Measurements from ENCODE around the gene UQCC2. TPM values are rescaled to one million over a fixed set of nuclear protein-coding genes. Genes with fewer than 3 reads are reported as not detected.

The UQCC2 gene
- polyA plus RNA-seq, 2 donors: 56.1 to 93.7 TPM

GRCh38 chr6:33737267-33738026 lies 25.9 kb upstream of the UQCC2 start:
- H3K36me3 ChIP-seq (ENCODE audit: control insufficient read depth in 2 of 2, insufficient read depth in 2 of 2, low read length in 1 of 2): no peaks in the 10 kb centered on the region
- 79 to 81% methylated on average over 15 of the region's 15 CpGs for WGBS, 2 donors
- no peak overlapping the region for H3K4me3 ChIP-seq (ENCODE audit: low read depth in 1 of 2, low read length in 2 of 2)
- no peaks in the 10 kb centered on the region for H3K9me3 ChIP-seq (ENCODE audit: control insufficient read depth in 2 of 2, insufficient read depth in 1 of 2, low read depth in 1 of 2, low read length in 1 of 2)
- H3K27me3 ChIP-seq (ENCODE audit: control insufficient read depth in 1 of 2, insufficient read depth in 2 of 2, low read length in 2 of 2): no peaks in the 10 kb centered on the region
- H3K27ac ChIP-seq (ENCODE audit: low read depth in 2 of 2, low read length in 1 of 2): no peak overlapping the region
- H3K4me1 ChIP-seq (ENCODE audit: control insufficient read depth in 2 of 2, insufficient read depth in 2 of 2, low read length in 1 of 2): no peaks in the 10 kb centered on the region

GRCh38 chr6:33735216-33735615 lies 23.7 kb upstream of the UQCC2 start:
- Histone ChIP-seq H3K9me3 (ENCODE audit: control insufficient read depth in 2 of 2, insufficient read depth in 1 of 2, low read depth in 1 of 2, low read length in 1 of 2) (no peaks in the 10 kb centered on the region), H3K27ac (ENCODE audit: low read depth in 2 of 2, low read length in 1 of 2) (no peak overlapping the region), H3K4me1 (ENCODE audit: control insufficient read depth in 2 of 2, insufficient read depth in 2 of 2, low read length in 1 of 2) (peaks cover 0 to 5% of the 10 kb centered on the region in 2 donors), H3K27me3 (ENCODE audit: control insufficient read depth in 1 of 2, insufficient read depth in 2 of 2, low read length in 2 of 2) (no peaks in the 10 kb centered on the region), H3K4me3 (ENCODE audit: low read depth in 1 of 2, low read length in 2 of 2) (no peak overlapping the region), H3K36me3 (ENCODE audit: control insufficient read depth in 2 of 2, insufficient read depth in 2 of 2, low read length in 1 of 2) (no peaks in the 10 kb centered on the region)
- 82 to 87% methylated on average over 18 of the region's 18 CpGs for WGBS, 2 donors

- Histone ChIP-seq H3K27me3 (ENCODE audit: control insufficient read depth in 1 of 2, insufficient read depth in 2 of 2, low read length in 2 of 2) (no peaks in the 10 kb centered on the region), H3K36me3 (ENCODE audit: control insufficient read depth in 2 of 2, insufficient read depth in 2 of 2, low read length in 1 of 2) (no peaks in the 10 kb centered on the region), H3K4me3 (ENCODE audit: low read depth in 1 of 2, low read length in 2 of 2) (no peak overlapping the region), H3K27ac (ENCODE audit: low read depth in 2 of 2, low read length in 1 of 2) (no peak overlapping the region), H3K9me3 (ENCODE audit: control insufficient read depth in 2 of 2, insufficient read depth in 1 of 2, low read depth in 1 of 2, low read length in 1 of 2) (no peaks in the 10 kb centered on the region), H3K4me1 (ENCODE audit: control insufficient read depth in 2 of 2, insufficient read depth in 2 of 2, low read length in 1 of 2) (peaks cover 0 to 5% of the 10 kb centered on the region in 2 donors)
- 92 to 96% methylated on average over 8 of the region's 8 CpGs for WGBS, 2 donors
Observed at GRCh38 chr6:33733709-33734007, 22.2 kb upstream of the UQCC2 start.

GRCh38 chr6:33732817-33733708 lies 21.6 kb upstream of the UQCC2 start:
- Histone ChIP-seq H3K4me1 (ENCODE audit: control insufficient read depth in 2 of 2, insufficient read depth in 2 of 2, low read length in 1 of 2) (peaks cover 0 to 5% of the 10 kb centered on the region in 2 donors), H3K27ac (ENCODE audit: low read depth in 2 of 2, low read length in 1 of 2) (peak overlapping the region in 1 of 2 donors; percentile 17), H3K4me3 (ENCODE audit: low read depth in 1 of 2, low read length in 2 of 2) (no peak overlapping the region), H3K9me3 (ENCODE audit: control insufficient read depth in 2 of 2, insufficient read depth in 1 of 2, low read depth in 1 of 2, low read length in 1 of 2) (no peaks in the 10 kb centered on the region), H3K36me3 (ENCODE audit: control insufficient read depth in 2 of 2, insufficient read depth in 2 of 2, low read length in 1 of 2) (no peaks in the 10 kb centered on the region), H3K27me3 (ENCODE audit: control insufficient read depth in 1 of 2, insufficient read depth in 2 of 2, low read length in 2 of 2) (no peaks in the 10 kb centered on the region)
- WGBS, 2 donors: 84 to 85% methylated on average over 13 of the region's 13 CpGs

GRCh38 chr6:33732385-33732784 lies 20.9 kb upstream of the UQCC2 start:
- Histone ChIP-seq H3K4me3 (ENCODE audit: low read depth in 1 of 2, low read length in 2 of 2) (no peak overlapping the region), H3K27ac (ENCODE audit: low read depth in 2 of 2, low read length in 1 of 2) (peak overlapping the region in 1 of 2 donors; percentile 17), H3K4me1 (ENCODE audit: control insufficient read depth in 2 of 2, insufficient read depth in 2 of 2, low read length in 1 of 2) (peaks cover 0 to 5% of the 10 kb centered on the region in 2 donors), H3K27me3 (ENCODE audit: control insufficient read depth in 1 of 2, insufficient read depth in 2 of 2, low read length in 2 of 2) (no peaks in the 10 kb centered on the region), H3K36me3 (ENCODE audit: control insufficient read depth in 2 of 2, insufficient read depth in 2 of 2, low read length in 1 of 2) (no peaks in the 10 kb centered on the region), H3K9me3 (ENCODE audit: control insufficient read depth in 2 of 2, insufficient read depth in 1 of 2, low read depth in 1 of 2, low read length in 1 of 2) (no peaks in the 10 kb centered on the region)
- 86 to 89% methylated on average over 6 of the region's 6 CpGs for WGBS, 2 donors

- WGBS, 2 donors: 57 to 63% methylated on average over 9 of the region's 9 CpGs
- peak overlapping the region in 1 of 2 donors; percentile 42 for H3K27ac ChIP-seq (ENCODE audit: low read depth in 2 of 2, low read length in 1 of 2)
- H3K27me3 ChIP-seq (ENCODE audit: control insufficient read depth in 1 of 2, insufficient read depth in 2 of 2, low read length in 2 of 2): no peaks in the 10 kb centered on the region
- peaks cover 0 to 5% of the 10 kb centered on the region in 2 donors for H3K4me1 ChIP-seq (ENCODE audit: control insufficient read depth in 2 of 2, insufficient read depth in 2 of 2, low read length in 1 of 2)
- H3K4me3 ChIP-seq (ENCODE audit: low read depth in 1 of 2, low read length in 2 of 2): no peak overlapping the region
- H3K9me3 ChIP-seq (ENCODE audit: control insufficient read depth in 2 of 2, insufficient read depth in 1 of 2, low read depth in 1 of 2, low read length in 1 of 2): no peaks in the 10 kb centered on the region
- no peaks in the 10 kb centered on the region for H3K36me3 ChIP-seq (ENCODE audit: control insufficient read depth in 2 of 2, insufficient read depth in 2 of 2, low read length in 1 of 2)
Observed at GRCh38 chr6:33731751-33732282, 20.3 kb upstream of the UQCC2 start.

GRCh38 chr6:33731035-33731434 lies 19.5 kb upstream of the UQCC2 start:
- WGBS, 2 donors: 78 to 79% methylated on average over 7 of the region's 7 CpGs
- no peak overlapping the region for H3K27ac ChIP-seq (ENCODE audit: low read depth in 2 of 2, low read length in 1 of 2)

GRCh38 chr6:33730611-33731010 lies 19.1 kb upstream of the UQCC2 start:
- H3K36me3 ChIP-seq (ENCODE audit: control insufficient read depth in 2 of 2, insufficient read depth in 2 of 2, low read length in 1 of 2): no peaks in the 10 kb centered on the region
- no peaks in the 10 kb centered on the region for H3K27me3 ChIP-seq (ENCODE audit: control insufficient read depth in 1 of 2, insufficient read depth in 2 of 2, low read length in 2 of 2)
- peaks cover 0 to 5% of the 10 kb centered on the region in 2 donors for H3K4me1 ChIP-seq (ENCODE audit: control insufficient read depth in 2 of 2, insufficient read depth in 2 of 2, low read length in 1 of 2)
- H3K4me3 ChIP-seq (ENCODE audit: low read depth in 1 of 2, low read length in 2 of 2): no peak overlapping the region
- H3K27ac ChIP-seq (ENCODE audit: low read depth in 2 of 2, low read length in 1 of 2): no peak overlapping the region
- WGBS, 2 donors: 72 to 76% methylated on average over 10 of the region's 10 CpGs
- H3K9me3 ChIP-seq (ENCODE audit: control insufficient read depth in 2 of 2, insufficient read depth in 1 of 2, low read depth in 1 of 2, low read length in 1 of 2): no peaks in the 10 kb centered on the region

More at GRCh38 chr6:33731035-33731434, 19.5 kb upstream of the UQCC2 start:
- peaks cover 0 to 5% of the 10 kb centered on the region in 2 donors for H3K4me1 ChIP-seq (ENCODE audit: control insufficient read depth in 2 of 2, insufficient read depth in 2 of 2, low read length in 1 of 2)
- H3K9me3 ChIP-seq (ENCODE audit: control insufficient read depth in 2 of 2, insufficient read depth in 1 of 2, low read depth in 1 of 2, low read length in 1 of 2): no peaks in the 10 kb centered on the region
- H3K4me3 ChIP-seq (ENCODE audit: low read depth in 1 of 2, low read length in 2 of 2): no peak overlapping the region
- H3K27me3 ChIP-seq (ENCODE audit: control insufficient read depth in 1 of 2, insufficient read depth in 2 of 2, low read length in 2 of 2): no peaks in the 10 kb centered on the region
- no peaks in the 10 kb centered on the region for H3K36me3 ChIP-seq (ENCODE audit: control insufficient read depth in 2 of 2, insufficient read depth in 2 of 2, low read length in 1 of 2)

GRCh38 chr6:33729059-33729458 lies 17.6 kb upstream of the UQCC2 start:
- Histone ChIP-seq H3K27me3 (ENCODE audit: control insufficient read depth in 1 of 2, insufficient read depth in 2 of 2, low read length in 2 of 2) (no peaks in the 10 kb centered on the region), H3K27ac (ENCODE audit: low read depth in 2 of 2, low read length in 1 of 2) (no peak overlapping the region), H3K9me3 (ENCODE audit: control insufficient read depth in 2 of 2, insufficient read depth in 1 of 2, low read depth in 1 of 2, low read length in 1 of 2) (no peaks in the 10 kb centered on the region), H3K4me3 (ENCODE audit: low read depth in 1 of 2, low read length in 2 of 2) (no peak overlapping the region), H3K4me1 (ENCODE audit: control insufficient read depth in 2 of 2, insufficient read depth in 2 of 2, low read length in 1 of 2) (peaks cover 0 to 5% of the 10 kb centered on the region in 2 donors), H3K36me3 (ENCODE audit: control insufficient read depth in 2 of 2, insufficient read depth in 2 of 2, low read length in 1 of 2) (no peaks in the 10 kb centered on the region)
- WGBS, 2 donors: 86 to 92% methylated on average over 6 of the region's 6 CpGs

All from esophagus (tissue), 2 donors.